HG02884 (cell line): ENCODE data around the gene CCDC9B.

Experiments
- ATAC-seq: cut with Tn5 transposase; IDR thresholded peaks from one replicate; pipeline ENCODE4 v1.9.1; 2021; ENCODE audit warnings: mild to moderate bottlenecking, moderate library complexity; ENCODE audit not compliant: unreplicated experiment

CCDC9B gene

DNA sequence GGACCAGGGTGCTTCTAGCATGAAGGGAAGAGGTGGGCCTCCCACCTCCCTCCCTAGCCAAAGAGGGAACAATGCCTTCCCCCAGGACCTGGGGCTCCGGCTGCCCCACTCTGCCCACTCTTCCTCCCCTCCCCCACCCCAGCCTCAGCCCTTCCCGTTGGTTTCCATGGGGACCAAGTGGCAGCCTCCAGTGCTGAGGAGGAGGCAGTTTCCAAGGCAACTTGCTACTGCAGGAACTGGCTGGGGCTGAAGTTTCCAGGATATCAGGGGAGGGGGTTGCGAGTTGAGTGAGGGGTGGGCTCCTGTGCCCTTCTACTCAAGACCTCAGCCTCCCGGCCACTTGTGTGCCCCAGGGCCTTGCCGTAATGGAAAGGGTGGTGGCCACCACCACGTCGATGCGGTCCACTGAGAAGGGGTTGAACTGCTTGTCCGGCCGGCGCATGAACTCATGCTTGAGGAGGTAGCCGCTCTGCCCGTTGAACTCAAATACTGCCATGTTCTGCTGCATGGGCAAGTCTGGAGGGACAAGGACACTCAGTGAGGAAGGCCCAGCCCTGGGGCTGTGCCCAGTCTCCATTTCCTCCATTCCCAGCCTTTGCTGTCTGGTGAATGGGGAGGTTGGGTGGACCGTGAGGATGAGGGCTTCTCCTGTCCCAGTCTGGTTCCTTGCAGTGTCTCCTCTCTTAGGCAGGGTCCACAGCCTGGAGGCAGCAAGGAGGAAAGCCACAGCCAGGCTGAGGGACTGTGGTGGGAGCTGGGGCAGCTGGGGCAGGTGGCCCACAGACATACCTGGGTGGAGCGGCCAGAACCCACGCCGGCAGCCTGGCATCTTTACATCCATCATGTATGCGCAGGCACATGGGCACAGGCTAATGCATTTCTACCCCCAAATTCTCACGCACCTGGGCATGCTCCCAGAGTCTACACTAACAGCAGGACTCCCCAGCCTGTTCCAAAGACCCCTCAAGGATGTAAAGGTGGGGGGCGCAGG is 46.5 kb downstream of the CCDC9B start:
- no peak for ATAC-seq

DNA sequence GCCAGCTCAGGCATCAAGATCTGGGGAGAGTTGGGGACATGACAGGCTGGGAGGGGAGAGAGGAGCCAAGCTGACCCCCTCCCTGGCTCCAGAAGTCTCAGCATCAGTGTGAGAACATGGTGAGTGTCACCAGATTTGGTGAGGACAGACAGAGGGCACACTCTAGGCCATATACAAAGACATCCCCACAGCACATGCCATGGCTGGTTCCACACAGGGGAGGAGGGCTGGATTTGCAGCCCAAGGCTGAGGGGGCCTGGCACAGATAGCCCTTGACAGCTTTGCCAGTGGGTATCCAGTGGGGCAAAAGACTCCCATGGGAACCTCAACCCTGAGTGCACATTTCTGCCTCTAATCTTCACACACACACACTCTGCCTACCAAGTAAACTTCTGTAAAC is 47.7 kb downstream of the CCDC9B start:
- ATAC-seq: no peak

DNA sequence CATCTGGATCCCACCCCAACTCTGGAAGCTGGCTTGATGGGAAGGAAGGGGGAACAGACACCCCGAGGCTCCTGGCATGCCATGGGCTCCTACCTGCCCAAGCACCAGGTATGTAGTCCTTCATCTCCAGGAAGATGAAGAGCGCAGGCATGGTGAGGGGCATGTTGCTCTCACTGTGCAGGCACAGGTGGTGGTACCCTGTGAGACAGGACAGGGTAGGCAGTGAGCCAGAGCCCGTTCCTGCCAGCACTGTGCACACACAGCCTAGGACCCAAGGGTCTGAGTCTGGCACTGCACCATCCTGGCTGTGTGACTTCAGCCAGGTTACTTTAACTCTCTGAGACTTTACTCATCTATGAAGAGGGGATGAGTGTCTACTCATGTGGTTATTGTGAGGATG is 48.5 kb downstream of the CCDC9B start:
- no peak for ATAC-seq

DNA sequence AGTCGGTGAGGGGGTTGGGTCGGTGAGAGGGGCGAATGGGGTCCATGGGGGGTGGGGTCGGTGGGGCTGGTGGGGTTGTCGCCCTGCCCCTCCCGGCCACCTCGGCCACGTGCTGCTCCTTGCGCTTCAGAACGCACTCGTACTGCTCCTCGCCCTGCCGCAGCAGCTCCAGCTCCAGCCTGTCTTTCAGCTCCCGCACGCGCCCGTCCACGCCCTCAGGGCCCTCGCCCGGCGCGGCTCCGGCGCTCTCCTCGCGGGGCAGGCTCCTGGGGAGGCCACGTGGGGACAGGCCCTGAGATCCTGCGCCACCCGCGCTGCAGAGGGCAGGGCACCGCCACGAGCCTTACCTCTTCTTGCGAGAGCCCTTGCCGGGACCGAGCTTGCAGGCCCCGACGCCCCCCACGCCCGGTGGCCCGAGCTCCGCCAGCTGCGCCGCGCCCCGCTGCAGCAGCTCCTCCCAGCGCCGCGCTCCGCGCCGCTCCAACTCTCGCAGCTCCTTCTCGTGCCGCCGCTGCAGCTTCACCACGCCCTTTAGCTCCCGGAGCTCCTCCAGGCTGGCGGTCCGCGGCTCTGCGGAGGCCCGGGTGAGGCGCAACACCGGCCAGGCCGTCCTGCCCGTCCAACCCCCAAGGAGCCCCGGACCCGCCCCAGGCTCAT is 49.7 kb downstream of the CCDC9B start:
- ATAC-seq: no peak

DNA sequence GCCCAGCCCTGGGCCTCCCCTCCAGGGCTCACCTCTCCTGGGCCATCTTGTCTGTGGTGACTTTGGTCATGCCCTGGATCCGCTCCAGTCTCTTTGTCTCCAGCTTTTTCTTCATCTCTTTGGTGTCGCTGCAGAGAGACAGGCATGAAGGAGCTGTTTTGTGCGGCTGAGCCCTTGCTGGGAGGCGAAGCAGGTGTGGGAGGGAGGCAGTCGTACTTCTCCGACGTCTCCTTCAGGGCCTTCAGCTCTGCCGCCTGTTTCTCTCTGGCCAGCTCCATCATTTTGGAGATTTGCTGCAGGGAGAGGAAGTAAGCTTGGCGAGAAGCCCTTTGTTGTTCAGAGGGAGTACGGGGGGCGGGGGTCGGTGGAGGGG is 50.2 kb downstream of the CCDC9B start:
- no peak for ATAC-seq

DNA sequence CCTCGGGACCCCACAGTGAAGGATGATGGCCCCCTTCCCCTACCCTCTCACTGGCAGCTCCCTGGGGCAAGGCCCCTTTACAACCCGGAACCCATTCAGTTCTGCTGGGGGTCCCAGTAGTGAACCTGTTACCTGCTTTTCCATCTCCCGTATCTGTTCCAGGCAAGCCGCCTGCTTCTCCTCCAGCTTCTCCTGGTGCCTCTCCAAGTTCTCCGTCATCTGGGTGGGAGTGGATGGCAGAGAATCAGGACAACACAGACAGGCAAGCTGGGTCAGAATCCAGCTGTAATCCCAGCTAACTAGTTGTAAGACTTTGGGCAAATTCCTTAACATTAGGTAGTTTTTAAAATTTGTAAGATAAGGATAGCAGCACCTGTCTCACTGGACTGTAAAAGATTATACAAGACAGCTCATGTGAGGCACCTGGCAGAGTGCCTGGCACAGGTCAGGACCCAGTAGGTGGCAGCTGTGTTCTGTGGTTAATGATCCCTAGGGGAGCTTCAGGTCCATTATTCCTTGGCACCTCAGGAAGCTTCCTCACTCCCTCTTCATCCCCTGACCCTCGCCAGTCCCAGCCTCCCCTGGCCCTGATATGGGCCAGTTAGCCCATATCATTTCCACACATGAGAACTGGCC is 51.5 kb downstream of the CCDC9B start:
- no peak for ATAC-seq

DNA sequence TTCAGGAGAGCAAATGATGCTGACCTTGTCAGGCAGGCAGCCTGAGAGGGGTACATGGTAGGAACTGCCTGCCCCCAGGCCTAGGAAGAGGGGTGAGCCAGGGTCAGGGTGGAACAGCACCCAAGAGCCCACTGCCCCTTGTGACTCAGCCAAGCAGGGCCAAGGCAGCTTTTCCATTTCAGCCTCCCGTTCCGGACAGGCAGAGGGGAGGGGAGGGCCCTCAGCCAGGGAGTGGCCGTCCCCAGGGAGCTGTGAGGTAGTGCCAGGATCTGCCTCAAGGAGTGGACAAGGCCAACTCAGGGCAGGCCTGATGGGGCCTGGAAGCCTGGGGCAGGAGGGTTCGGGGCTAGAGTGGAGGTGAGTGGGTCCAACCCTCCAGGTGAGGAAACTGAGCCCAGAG is 52.8 kb downstream of the CCDC9B start:
- no peak for ATAC-seq

DNA sequence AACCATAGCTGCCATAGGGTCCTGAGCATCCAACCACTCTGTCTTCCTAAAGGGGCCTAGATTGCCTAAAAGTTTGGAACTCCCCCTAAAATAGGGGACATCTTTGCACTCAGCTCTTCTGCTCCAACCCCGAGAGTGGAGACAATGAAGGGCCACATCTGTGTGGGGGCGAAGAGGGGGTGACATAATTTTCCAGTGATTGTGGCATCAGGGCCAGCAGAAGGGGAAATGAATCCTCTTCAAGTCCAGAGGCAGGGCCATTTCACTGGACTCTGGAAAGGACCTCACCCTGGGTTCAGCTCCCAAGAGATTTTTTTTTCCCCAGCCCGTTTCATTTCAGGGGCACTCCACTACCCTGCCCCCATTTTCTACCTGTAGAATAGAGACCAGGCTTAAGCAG is 53.2 kb downstream of the CCDC9B start:
- ATAC-seq: no peak

DNA sequence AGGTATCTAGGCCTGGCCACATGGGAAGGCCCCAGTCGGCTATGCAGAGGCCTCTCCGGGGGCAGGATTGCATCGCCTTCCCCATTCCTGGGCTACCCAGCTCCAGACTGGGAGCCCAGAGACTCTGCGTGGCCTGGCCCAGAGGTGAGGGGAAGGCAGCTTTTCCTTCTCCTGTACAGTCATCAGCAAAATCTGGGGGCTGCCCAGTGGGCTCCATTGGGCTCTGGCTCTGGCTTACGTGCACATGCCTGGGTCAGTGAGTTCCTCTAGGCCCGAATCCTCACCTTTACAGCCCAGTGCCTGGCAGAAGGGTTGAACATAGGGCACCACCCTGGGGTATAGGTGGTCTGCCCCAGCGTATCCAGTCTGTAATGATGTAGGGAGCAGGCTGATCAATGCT is 53.9 kb downstream of the CCDC9B start:
- ATAC-seq: no peak

DNA sequence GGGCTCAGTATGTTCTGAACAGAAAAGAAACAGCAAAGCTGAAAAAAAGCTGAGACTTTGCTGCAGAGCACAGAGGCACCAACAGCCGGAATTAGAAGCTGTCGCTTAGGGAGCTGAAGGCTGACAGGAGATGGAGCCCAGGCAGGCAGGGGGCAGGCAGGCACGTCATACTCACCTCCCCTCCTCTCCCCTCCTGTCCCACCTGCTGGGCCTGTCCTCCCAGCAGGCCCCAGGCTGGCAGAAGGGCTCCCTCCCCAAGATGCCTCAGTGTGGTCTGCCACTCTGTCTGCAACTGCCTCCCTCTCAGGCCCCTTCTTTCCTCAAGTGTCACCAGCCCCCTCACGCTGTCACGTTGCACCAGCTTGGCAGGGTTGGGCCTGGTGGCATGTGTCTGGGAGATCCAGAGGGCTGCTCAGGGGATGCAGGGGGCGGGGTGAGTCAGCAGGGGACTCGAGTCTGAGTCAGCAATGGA is 54.6 kb downstream of the CCDC9B start:
- no peak for ATAC-seq

DNA sequence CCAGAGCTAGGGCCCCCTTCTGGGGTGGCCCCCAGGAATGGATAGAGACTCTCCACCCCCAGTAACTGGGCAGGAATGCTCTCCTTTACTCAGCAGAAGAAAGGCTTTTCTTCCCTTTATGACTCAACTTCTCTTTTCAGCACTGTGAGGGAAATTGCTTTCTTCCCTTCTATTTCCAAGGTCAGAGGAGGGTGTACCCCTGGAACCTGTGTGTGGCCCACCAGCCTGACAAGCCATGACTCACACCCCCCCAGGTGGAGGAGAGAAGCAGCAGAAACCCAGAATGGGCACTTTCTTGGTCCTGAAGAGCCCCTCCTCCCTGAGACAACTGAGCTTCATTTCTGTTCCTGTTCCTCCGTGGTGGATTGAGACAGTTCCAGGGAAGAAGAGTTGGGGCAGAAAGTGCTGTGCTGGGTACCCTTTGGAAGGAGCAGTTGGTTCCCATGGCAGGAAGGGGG is 55.2 kb downstream of the CCDC9B start:
- ATAC-seq: no peak

DNA sequence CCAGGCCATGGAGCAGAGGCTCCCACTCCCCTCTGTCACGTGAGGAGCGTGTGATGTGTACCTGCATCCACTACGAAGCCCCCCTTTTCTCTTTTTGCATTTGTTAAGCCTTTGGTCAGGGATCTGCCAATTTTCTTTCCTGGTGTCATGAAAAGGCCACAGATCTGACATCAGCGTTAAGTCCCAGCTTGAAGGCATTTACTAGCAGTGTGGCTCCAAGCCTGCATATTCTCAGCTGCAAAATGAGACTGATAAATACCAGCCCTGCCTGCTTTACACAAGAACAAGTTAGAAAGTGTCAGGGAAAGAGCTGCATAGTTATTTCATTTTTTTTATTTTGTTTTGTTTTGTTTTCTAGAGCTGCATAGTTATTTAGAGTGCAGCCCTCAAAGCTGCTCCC is 55.6 kb downstream of the CCDC9B start:
- no peak for ATAC-seq

DNA sequence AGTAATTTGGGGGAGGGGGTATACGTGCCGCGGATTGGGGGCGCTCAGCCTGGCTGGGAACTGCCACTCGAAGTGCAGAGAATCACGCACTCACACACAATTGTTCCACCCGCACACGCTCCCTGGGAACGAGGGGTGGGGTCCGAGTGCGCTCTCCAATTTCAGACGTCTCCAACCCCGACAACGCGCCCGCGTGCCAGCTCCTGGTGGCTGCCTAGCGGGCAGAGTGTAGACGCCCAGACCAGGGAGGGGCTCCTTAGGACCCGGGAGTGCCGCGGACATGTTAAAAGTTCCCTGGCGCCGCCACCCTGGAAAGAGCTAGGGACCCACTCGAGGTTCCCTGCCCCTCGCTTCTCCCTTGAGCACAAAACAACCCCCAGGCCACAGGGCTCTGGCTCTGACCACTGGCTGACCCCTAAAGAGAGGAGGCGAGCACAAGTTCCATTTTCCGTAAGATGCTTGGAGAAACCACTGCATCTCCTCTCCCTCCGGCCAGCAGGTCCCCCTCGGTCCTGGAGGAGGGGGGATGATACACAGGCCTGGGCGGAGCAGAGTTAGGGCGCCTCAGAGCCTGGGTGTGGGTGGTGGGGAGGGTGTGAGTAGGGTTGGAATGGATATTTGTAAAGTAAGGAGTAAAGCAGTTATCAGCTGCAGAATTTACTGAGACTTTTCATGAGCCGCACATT is 57.0 kb downstream of the CCDC9B start:
- no peak for ATAC-seq

DNA sequence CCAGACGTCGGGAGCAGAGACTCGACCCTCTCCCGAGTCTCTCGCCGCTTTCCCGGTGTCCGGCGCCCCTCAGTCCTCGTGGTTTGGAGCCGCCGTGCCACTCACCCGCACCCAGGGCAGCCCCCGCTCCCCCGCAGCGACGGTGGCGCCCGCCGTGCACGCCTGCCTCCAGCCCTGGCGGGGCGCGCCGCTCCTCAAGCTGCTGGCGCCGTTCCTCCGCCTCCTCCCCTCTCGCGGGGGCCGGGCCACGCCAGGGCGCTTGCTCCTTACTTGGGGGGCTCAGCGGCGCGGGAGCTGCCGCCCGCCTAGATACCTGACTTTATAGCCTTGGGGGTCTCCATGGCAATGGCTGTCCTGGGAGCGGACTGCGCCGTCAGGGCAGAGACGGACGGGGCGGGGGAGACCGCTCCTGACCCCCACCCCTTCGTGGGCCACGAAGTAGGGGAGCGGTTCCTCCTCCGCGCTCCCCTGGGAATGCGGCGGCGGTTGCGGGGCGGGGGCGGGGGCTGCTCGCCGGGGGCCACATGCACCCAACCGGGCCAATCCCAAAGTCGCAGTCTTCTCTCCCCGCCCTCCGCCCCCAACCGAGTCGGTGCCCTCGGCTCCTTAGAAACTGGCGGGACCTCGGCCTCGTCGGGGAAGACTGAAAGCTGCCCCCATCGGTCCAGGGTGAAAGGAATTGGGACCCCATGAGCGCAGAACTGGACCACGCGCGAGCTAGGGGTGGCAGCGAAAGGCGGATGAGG is 57.7 kb downstream of the CCDC9B start, which contains the start of gene ANKRD63:
TSS of gene ANKRD63 (minus strand) at position 196 of the 746 bp plus-strand sequence. CDS start 478 bp downstream, outside the sequence.
- ATAC-seq: no peak

DNA sequence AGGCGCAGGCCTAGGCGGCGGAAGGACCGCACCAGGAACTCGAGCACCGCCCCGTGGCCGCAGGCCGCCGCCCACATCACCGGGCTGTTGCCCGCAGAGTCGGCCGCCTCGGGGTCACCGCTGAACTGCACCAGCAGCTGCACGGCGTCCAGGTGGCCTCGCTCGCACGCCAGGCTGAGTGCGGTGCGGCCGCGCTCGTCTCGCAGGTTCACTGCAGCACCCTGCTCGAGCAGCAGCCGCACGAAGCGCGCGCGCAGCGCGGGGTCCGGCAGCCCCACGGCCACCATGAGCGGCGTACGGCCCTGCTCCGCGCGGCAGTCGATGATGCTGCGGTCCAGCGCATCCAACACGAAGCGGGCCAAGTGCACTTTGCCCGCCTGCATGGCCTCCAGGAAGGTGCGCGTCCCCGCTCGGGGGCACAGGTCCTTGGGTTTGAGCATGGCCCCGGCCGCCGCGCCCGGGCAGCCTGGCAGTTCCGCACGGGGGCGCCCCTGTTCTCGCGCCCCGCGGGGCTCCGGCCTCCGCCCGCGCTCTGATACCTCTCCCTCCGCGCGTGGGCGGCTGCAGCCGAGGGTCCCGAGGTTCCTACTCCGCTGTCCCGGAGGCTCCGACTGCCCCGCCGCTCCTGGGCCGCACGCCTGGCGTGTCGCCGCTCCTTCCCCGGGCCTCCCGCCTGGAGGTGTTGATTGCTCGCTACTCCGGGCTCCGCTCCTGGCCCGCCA is 58.4 kb downstream of the CCDC9B start:
- ATAC-seq: no peak

DNA sequence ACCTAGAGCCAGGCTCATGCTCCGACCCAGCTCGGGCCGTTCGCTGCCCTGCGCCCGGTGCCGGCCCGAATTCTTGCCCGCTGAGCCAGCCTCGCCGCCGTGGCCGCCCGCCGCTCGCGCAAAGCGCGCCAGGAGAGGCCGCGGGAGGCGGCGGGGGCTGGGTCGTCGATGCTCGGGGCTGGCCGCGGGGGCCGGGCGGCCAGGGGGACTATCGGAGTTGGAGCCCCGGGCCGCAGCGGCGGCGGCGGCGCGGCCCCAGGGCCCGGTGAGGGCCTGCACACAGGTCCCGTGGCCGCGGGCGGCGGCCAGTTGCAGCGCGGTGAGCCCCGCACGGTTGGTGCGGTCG is 59.0 kb downstream of the CCDC9B start:
- ATAC-seq: no peak
